NB4 (cell line): ENCODE results near the gene TAF15.

Source experiments
- DNase-seq: peaks from one replicate; pipeline ENCODE4 v3.0.0; 2010; ENCODE audit warnings: low read depth
- H3K4me3 ChIP-seq: one replicate; pipeline ENCODE4 v1.5.1; 2011; ENCODE audit warnings: mild to moderate bottlenecking, low read depth, low read length, moderate library complexity
- CTCF ChIP-seq: IDR thresholded peaks from one replicate; pipeline ENCODE4 v1.5.1; 2012; ENCODE audit warnings: low read depth, low read length
- MYC ChIP-seq: IDR thresholded peaks from 2 replicates; pipeline ENCODE4 v1.6.1; 2011; ENCODE audit warnings: low read depth, low read length
- POLR2A ChIP-seq: IDR thresholded peaks from 2 replicates; pipeline ENCODE4 v1.6.1; 2011; ENCODE audit warnings: mild to moderate bottlenecking; ENCODE audit not compliant: insufficient read length; ENCODE audit errors: extremely low read depth
- TF ChIP-seq, protein P1 (sequence below): IDR thresholded peaks from 2 replicates; pipeline ENCODE4 v1.6.1; 2011; ENCODE audit warnings: low read depth, low read length

Gene TAF15

DNA sequence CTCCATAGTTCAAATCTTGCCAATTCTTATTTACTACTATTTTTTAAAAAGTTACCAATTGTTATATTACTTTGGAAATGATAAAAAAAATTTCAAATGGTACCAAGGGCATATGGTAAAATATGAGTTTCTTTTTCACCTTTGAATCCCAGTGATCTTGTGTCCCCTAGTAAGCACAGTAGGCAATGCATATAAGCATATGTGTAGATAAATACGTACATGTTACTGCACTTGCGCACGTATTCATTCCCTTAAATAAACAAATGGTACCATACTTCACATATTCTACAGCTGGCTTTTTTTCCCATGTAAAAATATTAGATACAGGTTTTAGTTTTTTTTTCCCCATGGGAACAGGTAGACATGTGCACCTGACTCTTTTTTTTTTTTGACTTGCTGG is 31.8 kb downstream of the TAF15 start:
- no peak for TF ChIP-seq CTCF
- TF ChIP-seq, protein P1, sequence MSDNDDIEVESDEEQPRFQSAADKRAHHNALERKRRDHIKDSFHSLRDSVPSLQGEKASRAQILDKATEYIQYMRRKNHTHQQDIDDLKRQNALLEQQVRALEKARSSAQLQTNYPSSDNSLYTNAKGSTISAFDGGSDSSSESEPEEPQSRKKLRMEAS = no peak
- no peak for TF ChIP-seq MYC
- no peak for TF ChIP-seq POLR2A
- no peak overlapping the region for H3K4me3 ChIP-seq
- DNase-seq = no peak

GRCh38 chr17:35841505-35841904 is 32.2 kb downstream of the TAF15 start:
- no peak for TF ChIP-seq MYC
- no peak for TF ChIP-seq POLR2A
- TF ChIP-seq, protein P1 = no peak
- no peak for TF ChIP-seq CTCF
- no peak overlapping the region for H3K4me3 ChIP-seq
- DNase-seq = no peak

DNA sequence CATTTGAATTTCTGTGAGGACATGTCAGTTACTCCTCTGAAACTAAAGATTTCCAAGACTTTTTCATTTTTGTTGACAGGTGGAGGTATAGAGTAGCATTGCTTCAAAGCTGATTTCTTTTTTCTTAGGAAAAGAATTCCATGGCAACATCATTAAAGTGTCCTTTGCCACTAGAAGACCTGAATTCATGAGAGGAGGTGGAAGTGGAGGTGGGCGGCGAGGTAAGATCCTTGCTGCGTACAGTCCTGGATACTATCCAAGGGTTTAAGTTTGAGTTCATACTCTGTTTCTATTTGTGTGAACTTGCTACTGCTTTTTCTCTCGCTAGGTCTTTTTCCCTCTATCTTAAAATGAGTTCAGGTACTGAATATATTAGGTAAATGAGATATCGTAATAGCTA is 33.0 kb downstream of the TAF15 start:
- no peak overlapping the region for H3K4me3 ChIP-seq
- TF ChIP-seq, protein P1 = no peak
- no peak for TF ChIP-seq POLR2A
- no peak for TF ChIP-seq CTCF
- no peak for TF ChIP-seq MYC
- no peak for DNase-seq

- no peak for DNase-seq
- no peak overlapping the region for H3K4me3 ChIP-seq
- TF ChIP-seq CTCF = no peak
- no peak for TF ChIP-seq POLR2A
- TF ChIP-seq, protein P1 = no peak
Measured at GRCh38 chr17:35843698-35844097, 34.4 kb downstream of the TAF15 start.

DNA sequence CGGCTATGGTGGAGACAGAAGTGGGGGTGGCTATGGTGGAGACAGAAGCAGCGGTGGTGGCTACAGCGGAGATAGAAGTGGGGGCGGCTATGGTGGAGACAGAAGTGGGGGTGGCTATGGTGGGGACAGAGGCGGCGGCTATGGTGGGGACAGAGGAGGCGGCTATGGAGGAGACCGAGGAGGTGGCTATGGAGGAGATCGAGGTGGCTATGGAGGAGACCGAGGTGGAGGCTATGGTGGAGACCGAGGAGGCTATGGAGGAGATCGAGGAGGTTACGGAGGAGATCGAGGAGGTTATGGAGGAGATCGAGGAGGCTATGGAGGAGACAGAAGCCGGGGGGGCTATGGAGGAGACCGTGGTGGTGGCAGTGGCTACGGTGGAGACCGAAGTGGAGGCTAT is 35.3 kb downstream of the TAF15 start:
- no peak overlapping the region for H3K4me3 ChIP-seq
- TF ChIP-seq POLR2A = no peak
- TF ChIP-seq, protein P1 = no peak
- no peak for TF ChIP-seq CTCF
- TF ChIP-seq MYC = no peak
- DNase-seq = no peak
